RKO (cell line): ENCODE measurements around the gene HECTD4.
"Not testable (repeated sequence)": the region's sequence is repeated elsewhere in the genome, so short reads cannot be mapped to it uniquely, and the experiment has no call there.

Experiments used
- DNase-seq: peaks from one replicate; pipeline ENCODE4 v3.0.0-alpha.2; 2016; ENCODE audit warnings: low spot score

The HECTD4 gene

GRCh38 chr12:112261559-112261958 is 120.7 kb downstream of the HECTD4 start:
- peak; percentile 15 for DNase-seq

DNA sequence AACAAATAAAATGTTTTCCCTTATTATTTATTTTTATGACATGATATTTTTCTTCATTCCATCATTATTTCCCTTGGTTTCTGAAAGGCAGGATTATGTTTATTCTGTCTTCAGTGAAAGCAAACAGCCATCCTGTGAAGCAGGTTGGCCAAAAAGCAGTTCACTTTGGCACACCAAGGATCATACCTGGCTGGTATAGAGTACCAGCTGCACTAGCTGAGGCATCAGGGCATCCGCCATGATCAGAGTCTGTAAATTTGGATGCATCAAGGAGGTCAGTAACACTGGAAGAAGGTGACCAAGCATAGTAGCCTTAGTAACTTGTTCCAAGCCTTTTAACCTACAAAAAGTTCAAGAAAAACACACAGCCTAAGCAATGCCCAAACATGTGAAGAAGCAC is 123.3 kb downstream of the HECTD4 start:
- no peak for DNase-seq

DNA sequence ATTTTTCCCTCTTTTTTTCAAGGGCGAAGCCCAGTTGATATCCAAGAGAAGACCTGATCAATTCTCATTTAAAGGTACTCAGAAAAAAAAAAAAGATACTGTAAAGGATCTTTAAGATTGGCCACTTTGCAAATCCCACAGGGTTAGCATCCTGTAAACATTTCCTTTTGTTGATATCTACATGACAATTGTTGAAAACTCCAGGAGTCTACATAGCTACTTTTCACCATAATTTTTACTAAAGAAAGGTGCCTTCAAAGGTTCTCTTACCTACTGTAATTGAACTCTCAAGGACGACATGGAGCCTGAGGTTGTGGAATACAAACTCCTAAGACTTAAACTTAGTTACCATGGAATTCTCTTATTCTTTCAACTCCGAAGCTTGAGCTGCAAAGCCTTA is 125.5 kb downstream of the HECTD4 start:
- no peak for DNase-seq

GRCh38 chr12:112252184-112252583 is 130.0 kb downstream of the HECTD4 start:
- DNase-seq: no peak

- DNase-seq: not testable (repeated sequence)
Measured at GRCh38 chr12:112244902-112245301, 137.3 kb downstream of the HECTD4 start.

DNA sequence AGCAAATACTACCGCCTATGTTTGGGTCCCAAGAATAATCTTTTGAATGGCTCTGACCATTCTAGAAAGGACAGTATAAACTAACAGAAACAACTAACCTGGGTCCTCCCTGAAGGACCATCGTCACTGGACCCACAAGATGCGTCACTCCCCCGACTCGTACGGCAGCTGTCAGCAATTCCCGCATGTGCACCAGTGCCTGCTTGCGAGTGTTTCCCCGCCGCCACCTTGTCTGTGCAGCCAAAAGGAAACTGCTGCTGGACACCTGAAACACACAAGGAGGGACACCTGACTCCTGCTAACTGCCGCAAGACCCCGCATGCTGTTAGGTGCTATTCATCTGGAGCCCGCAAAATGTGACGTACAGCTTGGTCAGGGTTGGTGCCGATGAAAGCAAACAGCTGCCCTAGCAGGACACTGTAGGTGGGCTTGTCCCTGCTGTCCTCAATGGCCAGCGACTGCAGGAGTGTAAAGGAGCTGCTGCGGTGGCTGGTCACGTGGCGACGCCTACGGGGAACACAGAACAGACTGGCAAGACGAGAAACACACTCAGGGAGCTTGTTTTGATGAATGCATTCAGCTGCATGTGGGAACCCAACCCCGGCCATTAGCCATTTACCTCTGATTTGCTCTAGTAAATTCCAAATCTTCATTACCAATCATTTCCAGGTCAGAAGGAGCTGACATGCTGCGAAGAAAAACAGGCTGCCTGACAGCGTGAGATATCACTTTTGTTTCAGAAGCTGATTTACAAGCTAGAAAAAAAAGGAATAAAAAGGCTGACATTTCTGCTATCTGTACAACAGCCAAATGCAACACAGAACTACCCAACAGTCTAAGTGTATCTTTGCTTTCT is 138.7 kb downstream of the HECTD4 start:
- no peak for DNase-seq

DNA sequence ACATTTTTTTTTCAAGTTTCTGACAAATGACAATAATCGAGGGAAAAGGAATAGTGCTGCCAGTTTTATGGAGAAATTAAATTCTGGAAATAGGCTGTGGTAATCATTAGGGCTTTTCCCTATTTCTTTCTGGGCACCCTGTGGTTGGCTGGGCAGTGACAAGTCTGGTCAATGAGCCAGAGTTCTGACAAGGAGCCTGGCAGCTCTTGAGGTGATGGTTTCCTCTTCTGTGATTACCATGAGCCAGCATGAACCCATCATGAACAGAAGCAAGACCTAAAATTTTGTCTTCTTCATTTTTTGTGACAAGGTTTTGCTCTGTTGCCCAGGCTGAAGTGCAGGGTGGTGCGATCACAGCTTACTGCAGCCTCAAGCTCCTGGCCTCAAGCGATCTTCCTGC is 141.1 kb downstream of the HECTD4 start:
- DNase-seq: no peak

GRCh38 chr12:112239881-112240280 is 142.3 kb downstream of the HECTD4 start:
- no peak for DNase-seq

DNA sequence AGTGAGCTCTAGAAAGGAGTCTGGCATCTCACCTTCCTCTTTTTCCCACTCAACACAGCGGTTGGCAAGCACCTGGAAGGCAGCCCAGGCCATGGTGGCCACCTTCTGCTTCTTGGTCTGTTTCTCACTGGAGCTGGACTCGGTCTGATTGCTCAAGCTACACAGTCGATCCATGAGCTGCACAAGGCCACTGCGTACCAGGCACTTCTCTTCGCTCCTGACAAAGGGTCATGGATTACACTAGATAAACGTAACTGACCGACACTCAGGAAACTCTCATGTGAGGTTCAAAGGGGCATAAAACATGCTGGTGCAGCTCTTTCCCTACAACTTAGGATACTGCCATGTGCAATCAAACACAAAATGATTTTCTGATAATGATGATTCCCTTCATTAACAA is 143.2 kb downstream of the HECTD4 start:
- no peak for DNase-seq

DNA sequence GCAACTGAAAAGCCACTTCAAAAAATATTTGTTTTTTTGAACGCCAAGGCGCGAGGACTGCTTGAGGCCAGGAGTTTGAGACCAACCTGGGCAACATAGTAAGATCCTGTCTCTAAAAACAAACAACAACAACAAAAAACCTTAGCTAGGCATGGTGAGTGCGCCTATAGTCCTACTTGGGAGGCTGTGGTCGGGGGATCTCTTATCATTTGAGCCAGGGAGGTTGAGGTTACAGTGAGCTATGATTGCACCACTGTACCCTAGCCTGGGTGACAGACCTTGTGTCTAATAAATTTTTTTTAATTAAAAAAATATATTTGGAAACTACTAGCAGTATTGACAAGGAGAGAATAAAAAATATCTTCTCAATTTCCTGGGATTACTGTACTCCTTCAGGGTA is 143.8 kb downstream of the HECTD4 start:
- no peak for DNase-seq

GRCh38 chr12:112236786-112237185 is 145.4 kb downstream of the HECTD4 start:
- no peak for DNase-seq

- DNase-seq: no peak
Measured at GRCh38 chr12:112236386-112236785, 145.8 kb downstream of the HECTD4 start.

DNA sequence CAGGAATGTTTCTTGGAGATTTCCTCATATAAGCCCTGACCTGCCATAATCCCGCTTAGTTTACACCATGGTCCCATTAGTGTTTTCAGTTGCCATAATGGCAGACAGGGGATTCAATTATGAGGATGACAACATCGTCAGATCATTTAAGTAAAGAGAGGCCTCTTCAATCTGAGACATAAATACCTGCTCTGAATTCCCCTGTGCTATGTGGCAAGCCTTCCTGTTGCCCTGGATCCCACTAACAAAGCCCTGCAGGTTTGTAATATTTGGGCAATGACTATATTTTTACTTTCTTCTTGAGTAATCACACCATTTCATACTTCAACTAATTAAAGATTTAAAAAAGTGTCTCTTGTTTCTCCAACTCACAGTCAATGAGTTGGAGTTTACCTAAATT is 147.9 kb downstream of the HECTD4 start:
- DNase-seq: no peak

- DNase-seq: no peak
Measured at GRCh38 chr12:112233242-112233641, 149.0 kb downstream of the HECTD4 start.

GRCh38 chr12:112230136-112230535 is 152.1 kb downstream of the HECTD4 start:
- DNase-seq: no peak

- no peak for DNase-seq
Measured at GRCh38 chr12:112226768-112227167, 155.5 kb downstream of the HECTD4 start.

DNA sequence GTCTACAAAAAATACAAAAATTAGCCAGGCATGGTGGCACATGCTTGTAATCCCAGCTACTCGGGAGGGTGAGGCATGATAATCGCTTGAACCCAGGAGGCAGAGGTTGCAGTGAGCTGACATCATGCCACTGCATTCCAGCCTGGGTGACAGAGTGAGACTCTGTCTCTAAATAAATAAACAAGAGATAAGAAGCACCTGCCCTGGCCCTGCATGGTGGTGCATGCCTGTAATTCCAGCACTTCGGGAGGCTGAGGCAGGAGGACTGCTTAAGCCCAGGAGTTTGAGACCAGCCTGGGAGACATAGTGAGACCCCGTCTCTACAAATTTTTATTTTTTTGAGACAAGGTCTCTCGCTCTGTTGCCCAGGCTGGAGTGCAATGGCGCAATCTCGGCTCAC is 161.6 kb downstream of the HECTD4 start:
- not testable (repeated sequence) for DNase-seq

DNA sequence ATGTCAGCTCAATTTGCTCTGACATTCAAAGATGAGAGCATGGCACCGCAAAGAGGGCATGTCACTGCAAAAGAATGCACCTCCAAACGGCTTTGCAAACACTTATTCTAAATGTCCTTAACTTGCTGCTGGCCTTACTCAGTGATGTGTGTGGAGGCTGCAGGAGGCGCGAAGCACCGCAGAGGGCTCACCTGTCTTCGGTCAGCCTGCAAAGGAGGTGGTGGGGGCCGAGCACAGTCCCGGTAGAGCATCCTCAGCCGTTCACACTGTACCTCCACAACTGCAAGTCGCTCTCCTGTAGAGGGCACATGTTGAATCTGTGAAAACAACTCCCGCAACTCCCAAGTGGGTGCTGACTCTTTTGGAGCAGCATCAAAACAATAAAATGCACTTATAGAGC is 163.0 kb downstream of the HECTD4 start:
- DNase-seq: no peak

DNA sequence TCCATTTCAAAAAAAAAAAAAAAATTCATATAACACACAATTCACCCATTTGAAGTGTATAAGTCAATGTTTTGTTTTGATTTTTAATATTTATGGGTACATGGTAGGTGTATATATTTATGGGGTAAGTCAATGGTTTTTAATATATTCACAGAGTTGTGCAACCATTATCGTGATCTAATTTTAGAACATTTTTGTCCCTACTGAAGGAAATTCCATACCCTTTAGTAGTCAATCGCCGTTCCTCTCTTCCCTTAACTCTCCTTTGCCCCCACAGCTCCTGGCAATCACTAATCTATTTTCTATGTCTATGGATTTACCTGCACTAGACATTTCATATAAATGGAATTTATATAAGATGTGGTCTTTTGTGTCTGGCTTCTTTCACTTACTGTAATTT is 164.1 kb downstream of the HECTD4 start:
- no peak for DNase-seq

- no peak for DNase-seq
Measured at GRCh38 chr12:112217647-112218046, 164.6 kb downstream of the HECTD4 start.

DNA sequence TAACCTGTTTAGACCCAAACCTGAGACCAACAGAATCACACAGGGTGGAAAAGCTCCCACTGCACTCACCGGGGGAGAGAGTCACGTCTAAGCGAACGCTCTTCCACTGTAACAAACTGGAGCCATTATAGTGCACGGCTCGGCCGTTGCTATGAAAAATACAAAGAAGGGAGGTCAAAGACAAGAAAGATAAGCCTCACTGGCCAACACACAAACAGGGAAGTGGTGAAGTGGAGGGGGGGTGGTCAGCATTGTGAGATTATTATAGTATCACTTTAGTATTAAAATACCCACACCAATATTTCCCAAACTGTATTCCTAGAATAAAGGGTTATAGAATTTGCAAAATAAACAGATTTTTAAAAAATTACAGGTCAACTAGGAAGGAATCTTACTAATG is 166.0 kb downstream of the HECTD4 start:
- no peak for DNase-seq

DNA sequence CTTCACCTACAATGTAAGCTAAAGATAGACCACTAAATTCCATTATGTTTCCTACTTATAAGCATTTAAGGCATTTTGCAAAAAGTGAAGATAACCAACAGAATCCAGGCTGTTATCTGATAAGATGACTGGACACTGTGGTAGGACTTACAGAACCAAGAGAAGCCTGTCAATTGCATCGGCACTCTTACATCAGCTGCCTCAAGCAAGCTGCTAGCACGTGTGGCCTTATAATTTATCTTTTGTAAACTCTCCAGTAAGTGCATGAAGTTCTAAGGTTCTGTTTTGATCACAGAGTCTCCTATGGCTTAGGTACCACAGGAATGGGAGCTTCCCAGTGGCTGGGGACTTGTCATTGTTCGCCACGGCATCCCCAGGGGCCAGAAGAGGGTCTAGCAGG is 168.2 kb downstream of the HECTD4 start:
- no peak for DNase-seq

GRCh38 chr12:112208301-112208910 is 173.8 kb downstream of the HECTD4 start:
- DNase-seq: no peak
